Measurements from ENCODE around the gene ANGPTL1. TPM values are rescaled to one million over a fixed set of nuclear protein-coding genes. Genes with fewer than 3 reads are reported as not detected.

ANGPTL1 gene, protein sequence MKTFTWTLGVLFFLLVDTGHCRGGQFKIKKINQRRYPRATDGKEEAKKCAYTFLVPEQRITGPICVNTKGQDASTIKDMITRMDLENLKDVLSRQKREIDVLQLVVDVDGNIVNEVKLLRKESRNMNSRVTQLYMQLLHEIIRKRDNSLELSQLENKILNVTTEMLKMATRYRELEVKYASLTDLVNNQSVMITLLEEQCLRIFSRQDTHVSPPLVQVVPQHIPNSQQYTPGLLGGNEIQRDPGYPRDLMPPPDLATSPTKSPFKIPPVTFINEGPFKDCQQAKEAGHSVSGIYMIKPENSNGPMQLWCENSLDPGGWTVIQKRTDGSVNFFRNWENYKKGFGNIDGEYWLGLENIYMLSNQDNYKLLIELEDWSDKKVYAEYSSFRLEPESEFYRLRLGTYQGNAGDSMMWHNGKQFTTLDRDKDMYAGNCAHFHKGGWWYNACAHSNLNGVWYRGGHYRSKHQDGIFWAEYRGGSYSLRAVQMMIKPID
- 1.5 and 1.7 TPM in 2 replicates for total RNA-seq (2014; rRNA removed; shearing (Covaris generic))

DNA sequence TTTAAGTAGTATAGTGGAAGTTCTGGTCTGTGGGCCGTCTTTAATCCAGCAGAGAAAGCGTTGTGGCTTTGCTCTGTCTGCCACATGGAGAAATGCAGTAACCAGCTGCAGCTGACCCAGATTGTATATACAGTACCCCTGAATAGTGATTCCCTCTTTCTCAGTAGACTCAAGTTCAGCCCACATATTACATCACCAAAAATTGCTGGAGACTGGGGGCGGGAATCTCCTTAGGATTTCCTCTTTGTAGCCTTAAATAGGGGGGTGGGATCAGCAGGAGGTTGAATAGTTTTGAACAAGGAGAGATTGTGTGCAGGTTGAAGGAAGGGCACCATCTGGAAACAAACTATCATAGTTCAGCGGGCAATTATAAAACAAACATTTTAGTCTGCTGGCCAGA, at the start of gene ANGPTL1:
Gene ANGPTL1, minus strand, starts transcription at position 134 of the 400 bp plus-strand sequence. CDS start 5,301 bp downstream, outside the sequence.
- peak; percentile 44 for DNase-seq (ENCODE audit: low spot score)

DNA sequence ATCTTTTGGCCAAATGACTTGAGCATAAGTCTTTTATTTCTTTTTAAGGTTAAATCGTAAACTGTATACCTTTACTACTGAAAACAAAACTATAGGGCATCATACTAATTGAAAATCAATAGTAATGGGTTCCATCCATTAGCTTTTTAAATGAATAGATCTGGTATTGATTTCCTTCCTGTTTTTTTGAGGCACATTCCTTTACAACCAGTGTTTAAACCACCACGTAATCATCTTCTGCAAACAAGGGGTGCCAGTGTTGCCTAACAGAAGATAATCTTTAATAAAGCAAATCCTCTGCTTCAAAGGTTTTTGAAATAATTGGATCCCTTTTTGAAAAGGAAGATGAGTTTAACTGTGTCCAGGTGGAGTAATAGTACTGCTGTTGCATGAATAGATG, 48.7 kb upstream of the ANGPTL1 start:
- no peak for DNase-seq (ENCODE audit: low spot score)

DNA sequence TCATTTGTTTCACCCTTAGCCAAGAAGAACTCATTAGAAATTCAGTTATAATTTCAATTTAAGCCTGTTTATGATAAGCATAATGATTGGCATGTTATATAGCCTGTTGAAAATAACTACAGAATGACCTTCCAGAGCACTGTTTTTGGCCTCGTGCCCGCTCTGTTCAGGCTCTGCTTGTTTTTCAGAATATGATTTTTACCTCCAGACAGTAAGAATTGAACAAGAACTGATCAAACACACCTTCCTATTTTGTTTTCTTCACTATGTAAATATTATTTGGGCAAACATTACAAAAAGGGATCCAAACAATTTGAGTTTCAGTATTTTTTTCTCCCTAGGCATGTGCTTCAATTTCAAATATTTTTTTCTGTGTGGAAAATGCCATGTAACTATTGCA, 48.1 kb upstream of the ANGPTL1 start:
- DNase-seq (ENCODE audit: low spot score), result no peak

DNA sequence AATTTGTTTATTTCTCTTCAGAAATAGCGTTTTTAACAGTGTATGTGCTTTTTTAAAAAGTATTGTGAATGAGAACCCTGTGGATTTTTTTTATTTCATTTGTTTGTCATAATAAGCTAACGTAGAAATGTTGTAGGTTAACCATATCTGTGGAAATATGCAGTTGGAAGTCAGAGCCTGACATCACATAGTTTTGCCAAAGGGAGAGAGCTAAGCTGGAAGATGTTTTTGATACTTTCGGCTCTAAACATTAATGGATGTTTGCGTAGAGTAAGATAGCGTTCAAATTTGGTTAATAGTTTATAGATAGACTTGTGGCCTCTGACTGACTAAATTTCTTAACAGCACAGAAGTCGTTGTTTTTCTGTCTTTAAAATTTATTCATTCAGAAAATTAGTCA, 47.4 kb upstream of the ANGPTL1 start:
- DNase-seq (ENCODE audit: low spot score), result no peak

DNA sequence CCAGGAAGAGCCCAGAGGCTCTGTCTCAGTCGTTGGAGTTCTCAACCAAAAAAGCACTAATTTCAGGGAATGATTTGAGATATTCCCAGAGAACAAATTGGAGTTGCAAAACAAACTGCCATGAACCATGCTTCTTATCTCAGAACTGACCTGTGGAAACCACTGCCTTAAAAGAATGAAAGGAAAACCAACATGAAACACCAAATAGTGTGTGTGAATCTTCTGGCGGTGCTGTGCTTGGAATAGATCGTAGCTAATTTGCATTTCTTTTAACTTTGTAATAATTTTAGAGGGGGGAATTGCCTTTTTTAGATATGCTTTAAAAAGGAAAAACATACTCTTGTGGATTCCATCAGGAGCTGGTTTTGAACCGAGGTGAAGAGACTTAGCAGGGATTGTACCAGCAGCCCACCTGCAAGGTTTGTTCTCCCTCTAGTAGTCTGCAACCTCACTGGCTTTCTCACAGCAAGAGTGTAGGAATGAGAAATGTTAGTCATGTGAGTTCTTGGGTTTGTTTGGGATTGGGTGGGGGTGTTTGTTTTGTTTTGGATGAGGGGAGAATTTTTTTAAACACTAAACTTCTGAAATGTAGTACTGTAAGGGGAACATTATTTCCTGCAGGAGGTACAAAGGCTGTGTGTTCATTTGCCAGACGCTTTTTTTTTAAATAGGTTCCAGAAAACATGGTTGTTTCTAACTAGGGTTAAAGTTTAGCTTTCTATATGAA, 45.7 kb upstream of the ANGPTL1 start:
- no peak for DNase-seq (ENCODE audit: low spot score)

DNA sequence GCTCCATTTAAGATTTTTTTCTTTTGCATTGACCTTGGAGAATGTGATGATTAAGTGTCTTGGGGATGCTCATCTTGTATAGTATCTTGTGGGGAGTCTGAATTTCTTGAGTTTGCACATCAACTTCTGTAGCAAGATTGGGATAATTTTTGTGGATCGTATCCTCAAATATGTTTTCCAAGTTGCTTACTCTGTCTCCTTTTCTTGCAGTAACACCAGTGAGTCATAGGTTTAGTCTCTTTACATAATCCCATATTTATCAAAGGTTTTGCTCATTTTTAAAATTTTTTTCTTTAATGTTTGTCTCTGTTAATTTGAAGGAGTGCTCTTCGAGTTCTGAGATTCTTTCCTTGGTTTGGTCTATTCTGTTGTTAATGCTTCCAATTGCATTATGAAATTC, 41.7 kb upstream of the ANGPTL1 start:
- no peak for DNase-seq (ENCODE audit: low spot score)

DNA sequence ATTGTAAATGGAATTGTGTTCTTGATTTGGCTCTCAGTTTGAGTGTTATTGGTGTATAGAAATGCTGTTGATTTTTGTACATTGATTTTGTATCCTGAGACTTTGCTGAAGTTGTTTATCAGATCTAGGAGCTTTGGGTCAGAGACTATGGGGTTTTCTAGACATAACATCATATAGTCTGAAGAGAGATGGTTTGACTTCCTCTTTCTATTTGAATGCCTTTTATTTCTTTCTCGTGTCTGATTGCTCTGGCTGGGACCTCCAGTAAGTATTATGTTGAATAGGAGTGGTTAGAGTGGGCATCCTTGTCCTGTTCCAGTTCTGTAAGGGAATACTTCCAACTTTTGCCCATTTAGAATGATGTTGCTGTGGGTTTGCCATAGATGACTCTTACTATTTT, 39.1 kb upstream of the ANGPTL1 start:
- no peak for DNase-seq (ENCODE audit: low spot score)

DNA sequence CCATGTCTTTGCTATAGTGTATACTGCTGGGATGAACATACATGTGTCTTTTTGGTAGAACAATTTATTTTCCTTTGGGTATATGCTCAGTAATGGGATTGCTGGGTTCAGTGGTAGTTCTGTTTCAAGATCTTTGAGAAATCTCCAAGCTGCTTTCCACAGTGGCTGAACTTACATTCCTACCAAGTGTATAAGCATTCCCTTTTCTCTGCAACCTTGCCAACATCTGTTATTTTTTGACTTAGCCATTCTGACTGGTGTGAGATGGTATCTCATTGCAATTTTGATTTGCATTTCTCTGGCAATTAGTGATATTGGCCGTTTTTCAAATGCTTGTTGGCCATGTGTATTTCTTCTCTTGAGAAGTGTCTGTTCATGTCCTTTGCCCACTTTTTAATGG, 37.5 kb upstream of the ANGPTL1 start:
- DNase-seq (ENCODE audit: low spot score), result no peak

DNA sequence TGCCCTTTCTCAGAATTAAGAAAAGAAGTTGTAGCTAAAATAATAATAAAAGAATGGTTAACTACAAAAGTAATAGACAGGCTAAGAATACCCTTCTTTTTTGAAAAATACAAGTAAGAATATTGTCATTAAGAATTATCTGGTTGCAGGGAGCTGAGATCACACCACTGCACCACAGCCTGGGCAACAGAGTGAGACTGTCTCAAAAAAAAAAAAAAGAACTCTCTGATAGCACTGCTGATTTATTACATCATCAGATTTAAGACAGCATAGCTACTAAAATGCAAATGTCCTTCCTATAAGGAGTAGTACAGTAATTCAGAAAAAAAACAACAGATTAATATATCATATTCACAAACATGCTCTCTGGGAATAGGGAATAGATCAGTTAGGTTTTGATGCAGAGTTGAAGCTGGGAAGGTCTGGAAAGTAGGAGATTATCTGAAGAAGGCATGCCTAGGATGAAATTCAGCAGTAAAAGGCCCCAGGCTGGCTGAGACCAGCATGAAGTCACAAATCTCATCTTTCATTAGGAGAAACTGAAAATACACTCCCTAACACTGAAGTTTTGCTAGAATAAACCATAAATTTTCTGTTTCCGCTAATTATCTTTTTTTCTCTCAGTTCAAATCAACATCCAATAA, 30.7 kb upstream of the ANGPTL1 start:
- no peak for DNase-seq (ENCODE audit: low spot score)

DNA sequence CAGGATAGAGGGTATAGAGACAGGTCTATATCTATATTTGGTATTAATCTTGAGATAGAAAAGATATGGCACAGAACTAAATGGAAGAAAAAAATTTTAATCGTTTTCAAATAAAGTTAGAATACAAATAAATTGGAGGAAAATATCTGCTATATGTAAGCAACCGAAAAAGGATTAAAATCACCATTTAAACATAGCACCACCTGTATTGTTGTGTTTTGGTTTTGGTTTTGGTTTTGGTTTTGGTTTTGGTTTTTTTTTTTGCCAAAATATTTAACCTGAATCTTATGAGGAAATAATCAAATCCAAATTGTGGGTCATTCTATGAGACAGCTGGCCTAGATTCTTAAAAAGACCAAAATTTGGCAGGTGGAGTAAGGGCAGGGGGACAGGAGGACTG, 28.5 kb upstream of the ANGPTL1 start:
- no peak for DNase-seq (ENCODE audit: low spot score)

DNA sequence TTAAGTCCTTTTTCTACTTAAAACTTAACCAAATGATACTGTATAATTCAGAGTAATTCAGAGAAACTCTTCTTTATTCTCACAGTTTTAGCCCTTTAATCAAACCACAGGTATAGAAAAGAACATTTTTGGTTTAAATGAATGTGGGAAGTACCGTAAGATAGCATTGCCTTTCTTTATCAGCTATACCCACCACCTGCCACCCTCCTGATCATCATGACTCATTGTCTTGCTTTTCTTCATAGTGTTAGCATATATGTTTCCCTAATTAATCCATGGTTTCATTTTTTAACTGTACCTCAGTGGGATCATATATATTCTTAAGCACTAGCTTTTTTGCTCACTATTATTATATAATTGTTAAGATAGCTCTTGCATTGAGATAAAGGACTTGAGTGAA, 27.5 kb upstream of the ANGPTL1 start:
- DNase-seq (ENCODE audit: low spot score), result no peak

DNA sequence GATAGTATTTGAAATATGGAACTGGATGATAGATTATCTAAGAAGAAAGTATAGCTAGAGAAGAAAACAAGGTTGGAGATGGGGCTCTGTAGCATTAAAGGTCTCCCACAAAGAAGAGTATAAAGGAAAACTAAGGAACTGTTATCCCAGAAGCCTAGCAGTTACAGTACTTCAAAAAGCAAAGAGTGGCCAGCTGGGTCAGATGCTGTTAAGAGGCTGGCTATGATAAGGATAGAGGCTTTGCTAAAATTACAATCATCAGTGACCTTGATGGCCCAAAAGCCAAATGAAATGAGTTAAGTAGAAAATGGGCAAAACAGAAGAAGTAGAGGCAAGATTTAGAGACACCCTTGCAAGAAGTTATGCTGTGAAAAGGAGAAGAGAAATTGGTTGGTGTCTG, 25.1 kb upstream of the ANGPTL1 start:
- DNase-seq (ENCODE audit: low spot score), result no peak

DNA sequence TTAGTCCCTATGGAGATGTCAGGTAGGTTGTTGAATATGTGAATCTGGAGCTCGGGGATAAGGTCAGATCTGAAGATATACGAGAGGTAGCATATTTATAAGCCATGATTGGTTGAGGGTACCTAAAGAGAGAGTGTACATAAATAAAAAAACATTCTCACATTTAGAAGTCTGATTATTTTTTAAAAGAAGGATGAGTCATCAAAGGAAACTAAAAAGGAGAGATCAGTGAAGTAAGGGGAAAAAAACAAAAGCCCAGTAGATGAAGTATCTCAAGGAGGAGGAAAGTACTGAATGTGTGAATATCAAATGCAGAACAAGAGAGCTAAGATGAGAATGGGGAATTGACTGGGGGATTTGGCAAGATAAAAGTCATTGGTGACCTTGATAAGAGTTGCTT, 15.7 kb upstream of the ANGPTL1 start:
- DNase-seq (ENCODE audit: low spot score), result no peak

DNA sequence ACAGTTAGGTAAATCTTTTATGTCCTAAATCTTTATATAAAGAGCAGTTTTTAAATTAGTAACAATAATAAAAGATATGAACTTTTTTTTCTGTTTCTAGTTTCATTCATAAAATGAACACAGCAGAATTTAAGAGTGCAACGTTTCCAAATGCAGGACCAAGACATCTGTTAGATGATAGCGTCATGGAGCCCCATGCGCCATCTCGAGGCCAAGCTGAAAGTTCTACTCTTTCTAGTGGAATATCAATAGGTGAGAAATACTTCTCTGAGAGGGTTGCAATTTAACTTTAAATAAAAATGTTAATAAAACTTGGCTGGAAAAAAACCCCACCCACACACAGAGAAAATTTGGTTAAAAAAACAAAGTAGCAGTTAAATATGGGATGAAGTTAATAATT, 15.0 kb upstream of the ANGPTL1 start:
- DNase-seq (ENCODE audit: low spot score), result no peak

DNA sequence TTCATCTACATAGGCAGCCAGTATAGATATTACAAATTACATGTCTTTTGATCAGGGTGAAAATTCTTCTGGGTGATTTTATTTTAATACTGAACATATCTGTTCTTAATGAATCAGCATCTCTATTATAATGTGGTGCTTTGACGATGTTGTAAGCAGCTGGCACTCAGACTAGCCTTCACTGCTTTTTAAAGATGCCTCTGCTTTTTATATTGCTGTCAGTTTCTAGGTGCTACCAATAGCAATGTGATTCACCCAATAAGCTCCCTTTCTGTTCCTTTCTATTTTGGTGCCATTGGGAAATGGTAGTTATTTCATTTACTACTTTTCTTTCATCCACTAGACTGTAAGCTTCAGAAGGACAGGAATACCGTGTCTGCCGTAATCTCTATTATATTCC, 11.1 kb upstream of the ANGPTL1 start:
- no peak for DNase-seq (ENCODE audit: low spot score)

DNA sequence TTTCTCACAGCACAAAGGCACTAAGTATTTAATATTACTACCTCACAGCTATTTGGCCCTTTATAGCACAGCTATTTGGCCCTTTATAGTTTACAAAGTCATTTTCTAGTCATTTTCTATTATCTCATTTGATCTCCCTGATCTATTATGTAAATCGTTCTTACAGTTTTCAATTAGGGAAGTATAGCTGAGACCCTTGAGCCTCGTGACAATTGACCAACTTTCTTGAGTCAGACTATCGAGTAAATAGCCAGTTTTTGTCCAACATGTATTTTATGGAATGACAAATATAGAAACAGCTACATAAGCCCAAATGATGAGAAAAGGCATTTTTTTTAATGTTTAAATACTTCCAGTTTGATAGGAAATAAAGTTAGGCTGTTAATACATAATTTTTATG, 7.0 kb upstream of the ANGPTL1 start:
- no peak for DNase-seq (ENCODE audit: low spot score)

DNA sequence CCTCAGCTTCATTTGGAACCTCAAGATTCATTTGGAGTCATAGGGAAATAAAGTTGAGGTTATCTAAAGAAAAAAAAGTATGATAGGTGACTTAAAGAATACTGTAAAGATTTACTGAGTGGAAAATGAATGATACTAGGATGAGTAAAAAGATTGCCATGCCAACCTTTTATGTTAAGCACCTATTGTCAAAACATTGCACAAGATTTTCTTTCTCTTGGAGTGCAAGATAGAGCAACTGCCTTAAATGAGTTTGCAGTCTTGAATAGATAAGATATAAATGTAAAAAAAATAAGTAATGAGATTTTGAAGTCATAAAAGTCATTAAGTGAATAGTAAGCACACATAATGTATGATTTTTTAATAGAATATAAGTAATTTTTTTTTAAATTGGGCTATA, 5.1 kb upstream of the ANGPTL1 start:
- DNase-seq (ENCODE audit: low spot score), result no peak

DNA sequence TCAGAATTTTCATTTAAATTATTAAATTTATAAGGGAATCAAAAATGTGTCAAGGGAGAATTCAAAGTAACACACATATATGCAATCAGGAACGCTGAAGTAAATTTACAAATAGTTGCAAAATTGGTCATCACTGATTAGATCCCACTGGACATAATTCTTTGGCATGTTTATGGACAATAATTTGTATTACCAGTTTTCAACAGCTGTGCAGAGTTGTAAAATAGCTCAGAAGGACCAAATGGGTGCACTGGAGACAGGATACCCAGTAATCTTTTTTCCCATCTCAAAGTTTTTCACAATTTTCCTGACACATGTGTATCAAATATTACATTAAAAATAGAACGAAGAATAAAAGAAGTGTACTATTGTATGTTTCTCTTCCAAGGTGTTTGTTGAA, 4.1 kb upstream of the ANGPTL1 start:
- no peak for DNase-seq (ENCODE audit: low spot score)

DNA sequence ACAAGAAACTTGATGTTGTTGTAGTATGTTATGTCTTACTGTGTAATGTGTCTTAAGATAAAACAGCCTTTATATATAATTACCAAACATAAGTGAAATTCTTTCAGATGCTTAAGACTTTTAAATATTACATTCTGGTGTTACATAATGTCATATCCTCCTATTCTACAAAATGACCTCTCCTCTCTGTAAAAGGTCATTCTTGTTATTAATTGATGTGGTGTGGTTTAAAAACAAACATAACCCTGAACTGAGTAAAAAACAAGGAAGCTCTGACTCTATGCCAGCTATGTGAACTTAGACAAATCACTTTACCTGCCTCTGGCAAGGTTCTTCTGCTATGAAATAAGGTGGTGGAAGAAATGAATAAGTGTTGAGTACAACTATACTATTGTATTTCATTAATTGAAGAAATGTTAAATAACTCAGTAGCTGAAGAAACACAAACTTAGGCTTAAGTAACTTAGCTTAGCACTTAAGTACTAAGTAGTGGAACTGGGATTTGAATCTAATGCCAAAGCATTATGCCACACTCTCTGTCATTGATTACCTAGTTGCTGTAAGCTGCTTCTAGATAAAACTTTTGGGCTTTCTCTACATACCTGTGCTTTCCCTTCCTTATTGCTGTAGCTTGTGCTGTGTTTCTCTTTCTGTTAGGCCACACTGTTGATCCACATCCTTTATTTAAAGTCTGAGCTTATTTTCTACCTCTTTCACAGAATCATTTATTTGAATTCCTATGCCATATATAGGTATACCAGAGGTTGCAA, 859 bp upstream of the ANGPTL1 start:
- no peak for DNase-seq (ENCODE audit: low spot score)

DNA sequence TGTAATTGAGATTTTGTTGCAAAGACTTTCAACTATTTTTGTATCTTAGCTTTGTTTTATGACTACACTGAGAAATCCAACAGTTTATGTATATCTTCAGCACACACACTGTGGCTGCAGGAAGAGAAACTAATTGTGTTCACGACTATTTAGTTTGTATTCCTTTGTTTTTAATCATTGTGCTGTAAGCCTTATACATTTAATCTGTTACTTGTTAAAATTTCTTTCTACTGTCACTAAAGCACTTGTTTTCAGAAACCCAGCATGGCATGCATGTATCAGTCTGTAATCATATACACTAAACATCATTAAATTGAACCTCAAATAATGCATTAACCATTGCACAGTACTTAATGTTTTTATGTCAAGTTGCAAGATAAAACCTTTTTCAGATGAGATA, 656 bp downstream of the ANGPTL1 start:
- DNase-seq (ENCODE audit: low spot score), result no peak

DNA sequence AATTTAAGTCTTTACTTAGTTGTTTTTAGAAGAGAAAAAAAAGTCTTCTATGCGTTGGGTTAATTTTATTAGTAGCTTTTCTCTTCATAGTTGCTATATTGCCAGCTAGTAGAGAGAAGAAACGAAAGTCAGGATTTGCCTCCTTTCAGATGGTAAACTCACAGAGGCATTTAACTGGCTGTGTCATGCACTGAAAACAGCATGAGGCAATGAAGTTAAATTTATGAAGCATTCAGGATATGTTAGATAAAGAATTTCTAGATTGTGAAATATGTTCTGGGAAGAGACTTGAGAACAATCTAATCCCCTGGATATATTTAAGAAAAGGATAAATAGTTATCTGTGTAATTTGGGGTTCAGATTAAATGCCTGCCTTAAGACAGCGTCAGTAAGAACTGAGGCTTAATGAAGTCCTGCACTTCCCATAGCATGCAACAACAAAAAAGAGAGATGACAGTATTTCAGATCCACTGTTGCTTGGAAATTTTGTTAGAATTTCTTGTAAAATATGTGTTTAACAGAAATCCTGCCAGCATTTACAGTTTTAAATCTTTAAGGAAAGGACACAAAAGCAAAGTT, 1.7 kb downstream of the ANGPTL1 start:
- no peak for DNase-seq (ENCODE audit: low spot score)

DNA sequence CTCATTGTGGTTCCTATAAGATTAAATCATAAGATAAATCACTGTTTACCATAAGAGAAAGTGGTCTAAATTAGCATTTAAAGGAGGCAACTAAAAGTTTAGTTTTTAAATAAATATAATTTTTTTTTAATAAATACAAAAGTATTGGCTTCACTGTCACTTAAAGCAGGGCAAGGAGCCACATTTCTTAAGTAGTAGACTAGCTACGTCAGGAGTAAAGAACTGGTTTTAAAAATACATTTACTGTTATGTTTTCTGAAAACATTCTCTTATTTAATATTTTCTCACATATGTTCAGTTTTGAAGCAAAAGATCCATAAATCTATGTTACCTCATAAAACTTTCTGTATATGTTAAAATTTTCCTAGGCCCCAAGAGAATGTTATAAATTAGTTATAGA, 2.2 kb downstream of the ANGPTL1 start:
- DNase-seq (ENCODE audit: low spot score), result no peak

Data from H4 (cell line).